ENCODE results near the gene FARP2.

DNA sequence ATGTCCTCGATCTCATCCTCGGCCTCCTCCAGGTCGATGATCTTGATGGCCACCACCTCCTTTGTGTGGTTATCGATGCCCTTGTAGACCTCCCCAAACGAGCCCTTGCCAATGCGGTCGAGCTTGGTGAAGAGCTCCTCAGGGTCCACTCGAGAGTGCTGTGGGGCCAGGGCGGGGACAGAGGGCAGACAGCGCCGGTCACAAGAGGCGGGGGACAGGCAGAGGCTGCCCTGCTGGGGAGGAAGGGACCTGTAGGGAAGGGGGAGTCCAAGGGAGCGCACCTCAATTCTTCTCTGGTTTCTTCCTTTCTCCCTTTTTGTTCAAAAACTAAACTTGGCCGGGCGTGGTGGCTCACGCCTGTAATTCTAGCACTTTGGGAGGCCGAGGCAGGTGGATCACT is 145.5 kb downstream of the FARP2 start:
- TF ChIP-seq CSDC2 (CRISPR knock-in tag; IDR thresholded peaks at IDR 0.05): no peak
- TF ChIP-seq ZFP30 (CRISPR knock-in tag; IDR thresholded peaks at IDR 0.05): no peak
- TF ChIP-seq ZFP3 (CRISPR knock-in tag; IDR thresholded peaks at IDR 0.05): no peak
- no peak for TF ChIP-seq TCF4 (CRISPR knock-in tag; IDR thresholded peaks at IDR 0.05; ENCODE audit: borderline replicate concordance)
- TF ChIP-seq GLIS3 (CRISPR knock-in tag; IDR thresholded peaks at IDR 0.05): no peak
- TF ChIP-seq ZC3H10 (CRISPR knock-in tag; IDR thresholded peaks at IDR 0.05): no peak
- TF ChIP-seq, protein P1, sequence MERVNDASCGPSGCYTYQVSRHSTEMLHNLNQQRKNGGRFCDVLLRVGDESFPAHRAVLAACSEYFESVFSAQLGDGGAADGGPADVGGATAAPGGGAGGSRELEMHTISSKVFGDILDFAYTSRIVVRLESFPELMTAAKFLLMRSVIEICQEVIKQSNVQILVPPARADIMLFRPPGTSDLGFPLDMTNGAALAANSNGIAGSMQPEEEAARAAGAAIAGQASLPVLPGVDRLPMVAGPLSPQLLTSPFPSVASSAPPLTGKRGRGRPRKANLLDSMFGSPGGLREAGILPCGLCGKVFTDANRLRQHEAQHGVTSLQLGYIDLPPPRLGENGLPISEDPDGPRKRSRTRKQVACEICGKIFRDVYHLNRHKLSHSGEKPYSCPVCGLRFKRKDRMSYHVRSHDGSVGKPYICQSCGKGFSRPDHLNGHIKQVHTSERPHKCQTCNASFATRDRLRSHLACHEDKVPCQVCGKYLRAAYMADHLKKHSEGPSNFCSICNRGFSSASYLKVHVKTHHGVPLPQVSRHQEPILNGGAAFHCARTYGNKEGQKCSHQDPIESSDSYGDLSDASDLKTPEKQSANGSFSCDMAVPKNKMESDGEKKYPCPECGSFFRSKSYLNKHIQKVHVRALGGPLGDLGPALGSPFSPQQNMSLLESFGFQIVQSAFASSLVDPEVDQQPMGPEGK (CRISPR knock-in tag; IDR thresholded peaks at IDR 0.05; ENCODE audit: borderline replicate concordance): no peak
- no peak for TF ChIP-seq RARB (CRISPR knock-in tag; IDR thresholded peaks at IDR 0.05)
